Measurements from ENCODE around the gene PABPN1L.

Gene PABPN1L

GRCh38 chr16:88866151-88866920, at the start of gene PABPN1L:
TSS of gene PABPN1L (minus strand) at chr16:88866660. CDS start at chr16:88866606, 54 bp downstream.
- DNase-seq (ENCODE audit: low read depth in 1 of 2, low spot score in 1 of 2) = no peak

GRCh38 chr16:88915639-88916327, 49.3 kb upstream of the PABPN1L start:
- no peak for DNase-seq (ENCODE audit: low read depth in 1 of 2, low spot score in 1 of 2)

DNA sequence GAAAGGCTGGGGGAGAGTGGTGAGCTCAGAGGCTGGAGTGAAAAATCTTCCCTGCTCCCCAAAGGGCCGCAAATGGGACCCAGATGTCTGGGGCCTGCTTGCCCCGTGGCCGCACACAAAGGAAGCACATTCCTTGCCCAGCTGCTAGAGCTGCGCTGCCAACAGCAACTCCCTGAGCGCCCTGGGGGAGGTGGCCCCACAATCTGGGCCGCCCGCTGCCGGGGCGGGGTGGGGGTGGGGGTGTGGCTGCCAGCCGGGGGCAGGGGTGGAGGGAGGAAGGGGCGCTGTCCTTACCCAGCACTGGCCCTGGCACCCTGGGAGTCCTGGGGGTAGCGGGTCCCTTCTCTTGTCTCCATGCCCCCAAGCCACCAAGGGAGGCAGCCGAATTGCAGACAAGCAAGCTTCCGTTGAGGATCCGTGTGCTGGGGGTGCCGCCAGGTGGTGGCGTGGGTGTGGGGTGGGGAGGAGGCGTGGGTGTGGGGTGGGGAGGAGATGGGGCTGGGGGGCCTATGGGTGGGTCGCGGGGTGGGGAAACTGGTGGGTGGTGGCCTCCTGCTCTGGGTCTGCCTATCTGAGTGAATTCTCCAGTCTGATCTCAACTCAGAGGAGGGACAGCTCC, 48.4 kb upstream of the PABPN1L start:
- DNase-seq (ENCODE audit: low read depth in 1 of 2, low spot score in 1 of 2) = no peak

DNA sequence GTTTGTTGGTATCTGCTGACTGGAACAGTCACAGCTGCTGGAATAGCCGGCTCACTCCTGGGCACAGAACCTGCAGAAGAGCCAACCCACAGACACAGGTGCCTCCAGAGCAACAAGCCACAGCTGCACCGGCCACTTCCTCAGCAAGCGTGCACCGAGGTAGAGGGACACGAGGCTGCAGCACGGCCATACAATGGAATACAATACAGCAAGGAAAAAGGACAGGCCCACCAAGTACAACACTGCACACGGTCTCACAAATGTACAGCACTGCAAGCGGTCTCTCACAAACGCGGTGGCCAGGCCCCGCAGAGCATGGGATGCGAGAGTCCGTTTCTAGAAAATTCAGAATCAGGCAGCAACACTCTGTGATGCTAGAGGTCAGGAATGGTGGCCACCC, 47.4 kb upstream of the PABPN1L start:
- no peak for DNase-seq (ENCODE audit: low read depth in 1 of 2, low spot score in 1 of 2)

GRCh38 chr16:88913001-88913612, 46.6 kb upstream of the PABPN1L start:
- no peak for DNase-seq (ENCODE audit: low read depth in 1 of 2, low spot score in 1 of 2)

- DNase-seq (ENCODE audit: low read depth in 1 of 2, low spot score in 1 of 2) = no peak
Observed at GRCh38 chr16:88912556-88912955, 46.1 kb upstream of the PABPN1L start.

DNA sequence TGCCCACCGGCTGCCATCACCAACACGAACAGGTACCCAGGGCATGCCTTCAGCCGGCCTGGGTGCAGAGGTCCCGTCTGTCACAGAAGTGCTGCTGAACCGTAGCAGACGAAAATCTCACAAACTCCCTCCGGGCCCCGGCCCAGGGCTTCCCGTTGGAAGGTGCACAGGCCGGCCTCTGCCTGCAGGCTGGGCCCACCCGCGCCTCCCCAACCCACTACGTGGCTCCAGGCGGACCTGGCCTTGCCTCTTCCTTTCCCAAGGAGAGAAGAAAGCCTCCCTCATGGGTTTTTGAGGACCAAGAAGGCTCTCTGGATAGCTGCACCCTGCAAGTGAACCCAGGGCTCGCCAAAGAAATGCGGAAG, 45.5 kb upstream of the PABPN1L start:
- no peak for DNase-seq (ENCODE audit: low read depth in 1 of 2, low spot score in 1 of 2)

DNA sequence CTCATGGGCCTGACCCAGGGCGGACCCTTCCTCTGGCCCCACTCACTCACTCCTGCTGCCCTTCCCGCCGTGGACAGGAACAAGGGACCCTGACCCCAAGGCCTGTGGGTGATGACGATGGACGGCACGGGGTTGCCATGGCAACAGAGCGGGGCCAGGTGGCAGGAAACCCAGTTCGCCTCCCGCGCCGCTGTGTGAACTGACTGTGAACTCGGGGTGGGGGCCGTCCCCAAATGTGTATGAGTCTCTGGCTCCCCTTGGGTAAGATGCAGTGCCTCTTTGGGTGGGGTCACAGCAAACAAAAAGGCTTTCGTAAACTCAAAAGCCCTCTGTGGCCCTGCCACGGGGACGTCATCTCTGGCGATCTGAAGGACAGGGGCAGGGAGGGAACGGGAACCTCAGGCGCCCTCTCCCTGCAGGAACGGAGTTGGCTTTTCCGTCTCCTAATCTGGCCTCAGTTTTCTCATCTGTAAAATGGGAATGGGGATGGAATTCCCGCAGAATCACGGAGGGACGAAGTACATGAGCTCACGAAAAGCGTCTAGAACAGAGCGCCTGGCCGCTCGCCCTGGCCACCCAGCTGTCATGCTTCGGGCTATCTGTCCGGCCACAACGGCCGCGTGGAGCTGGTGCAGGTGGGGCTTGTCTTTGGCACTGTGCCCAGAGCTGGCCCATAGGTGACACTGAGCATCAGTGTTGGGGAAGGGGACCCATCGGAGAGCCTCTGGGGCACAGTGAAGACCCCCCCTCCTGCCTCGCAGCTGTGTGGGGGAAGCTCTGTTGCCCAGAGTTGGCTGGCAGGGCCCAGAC, 44.9 kb upstream of the PABPN1L start:
- no peak for DNase-seq (ENCODE audit: low read depth in 1 of 2, low spot score in 1 of 2)

DNA sequence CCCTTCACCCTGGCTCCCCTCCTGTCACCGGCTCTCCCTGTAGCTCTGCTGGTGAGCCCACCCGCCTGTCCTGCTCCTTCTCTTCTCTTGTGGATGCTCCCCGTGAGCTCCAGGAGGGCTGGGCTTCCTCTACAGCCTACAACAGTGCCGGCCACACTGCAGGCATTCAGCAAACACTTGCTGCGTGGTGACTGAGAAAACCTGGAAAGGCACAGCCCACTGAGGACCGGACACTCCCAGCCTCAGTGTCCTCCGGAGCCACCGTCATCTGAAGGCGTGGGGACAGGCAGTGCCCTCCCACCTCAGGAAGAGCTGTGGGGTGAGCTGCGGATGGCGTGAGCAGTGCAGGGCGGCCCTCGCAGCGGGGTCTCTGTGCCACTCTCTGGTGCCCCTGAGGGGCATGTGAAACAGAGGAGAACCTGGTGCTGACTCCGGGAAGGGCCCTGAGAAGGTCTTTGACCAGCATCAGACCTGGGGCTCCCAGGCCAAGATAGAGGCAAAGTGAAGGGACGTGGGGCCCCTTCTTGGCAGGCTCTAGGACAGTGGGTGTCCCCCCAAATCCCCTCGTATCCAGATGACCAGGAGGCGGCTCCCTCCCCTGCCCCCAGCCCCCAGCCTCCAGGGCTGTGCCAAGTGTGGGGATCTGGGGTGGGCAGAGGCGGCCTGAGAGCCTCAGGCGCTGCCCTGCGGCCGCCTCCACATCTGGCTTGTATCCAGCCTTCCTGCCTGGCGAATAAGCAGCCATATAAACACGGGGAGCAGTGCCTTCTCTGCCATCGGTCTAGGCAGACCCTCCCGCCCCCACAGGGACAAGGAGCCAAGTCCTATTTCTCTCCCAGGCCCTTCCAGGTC, 44.0 kb upstream of the PABPN1L start:
- no peak for DNase-seq (ENCODE audit: low read depth in 1 of 2, low spot score in 1 of 2)

DNA sequence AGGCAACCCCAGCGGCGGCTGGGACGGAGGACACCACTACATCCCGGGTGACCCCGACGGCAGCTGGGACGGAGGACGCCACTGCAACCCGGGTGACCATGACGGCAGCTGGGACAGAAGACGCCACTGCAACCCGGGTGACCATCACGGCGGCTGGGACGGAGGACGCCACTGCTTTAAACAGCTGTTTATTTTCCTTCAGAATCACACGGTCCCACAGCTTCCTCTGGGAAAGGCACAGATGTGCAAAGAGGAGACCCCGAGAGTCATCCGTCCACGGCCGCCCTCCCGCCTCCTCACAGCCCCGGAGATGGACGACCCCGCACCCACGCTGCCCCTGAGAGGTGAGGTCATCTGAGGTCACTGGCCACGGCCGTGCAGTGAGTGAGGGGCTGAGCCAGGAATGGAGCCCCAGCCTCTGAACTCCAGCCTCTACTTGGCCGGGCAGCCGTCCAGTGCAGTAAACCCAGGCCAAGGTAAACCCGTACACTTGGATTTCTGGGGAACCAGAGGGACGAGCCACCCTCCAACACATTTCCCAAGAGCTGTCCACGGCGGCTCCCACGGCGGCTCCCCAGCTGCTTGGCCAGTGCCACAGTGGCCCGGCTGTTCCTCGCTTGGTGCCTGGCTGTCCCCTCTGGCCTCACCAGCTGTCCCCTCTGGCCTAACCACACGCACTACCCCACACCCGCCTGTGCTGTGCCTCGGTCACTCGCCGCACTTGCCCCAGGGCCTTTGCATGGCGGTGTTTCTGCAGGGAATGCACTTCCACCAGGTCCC, 43.2 kb upstream of the PABPN1L start:
- DNase-seq (ENCODE audit: low read depth in 1 of 2, low spot score in 1 of 2) = no peak

GRCh38 chr16:88908307-88908706, 41.8 kb upstream of the PABPN1L start:
- DNase-seq (ENCODE audit: low read depth in 1 of 2, low spot score in 1 of 2) = no peak

GRCh38 chr16:88907768-88908167, 41.3 kb upstream of the PABPN1L start:
- no peak for DNase-seq (ENCODE audit: low read depth in 1 of 2, low spot score in 1 of 2)

- DNase-seq (ENCODE audit: low read depth in 1 of 2, low spot score in 1 of 2) = no peak
Observed at GRCh38 chr16:88906535-88907105, 40.2 kb upstream of the PABPN1L start.

- no peak for DNase-seq (ENCODE audit: low read depth in 1 of 2, low spot score in 1 of 2)
Observed at GRCh38 chr16:88906020-88906419, 39.6 kb upstream of the PABPN1L start.

DNA sequence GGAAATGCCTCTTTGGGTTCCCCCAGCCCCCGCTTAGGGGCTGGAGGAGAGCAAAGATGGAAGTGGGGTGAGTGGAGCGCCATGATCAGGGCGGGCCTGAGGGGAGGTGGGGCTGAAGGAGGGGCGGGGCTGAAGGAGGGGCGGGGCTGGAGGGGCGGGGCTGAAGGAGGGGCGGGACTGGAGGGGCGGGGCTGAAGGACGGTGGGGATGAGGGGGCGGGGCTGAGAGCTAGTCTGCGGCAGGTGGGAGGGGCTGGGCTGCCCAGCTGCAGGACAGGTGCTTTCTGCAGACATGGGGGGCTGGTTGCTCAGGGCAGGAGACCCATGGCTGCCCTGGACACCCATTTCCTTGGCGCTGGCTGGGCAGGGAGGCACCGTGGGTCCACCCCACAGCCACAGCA, 39.1 kb upstream of the PABPN1L start:
- DNase-seq (ENCODE audit: low read depth in 1 of 2, low spot score in 1 of 2) = no peak

DNA sequence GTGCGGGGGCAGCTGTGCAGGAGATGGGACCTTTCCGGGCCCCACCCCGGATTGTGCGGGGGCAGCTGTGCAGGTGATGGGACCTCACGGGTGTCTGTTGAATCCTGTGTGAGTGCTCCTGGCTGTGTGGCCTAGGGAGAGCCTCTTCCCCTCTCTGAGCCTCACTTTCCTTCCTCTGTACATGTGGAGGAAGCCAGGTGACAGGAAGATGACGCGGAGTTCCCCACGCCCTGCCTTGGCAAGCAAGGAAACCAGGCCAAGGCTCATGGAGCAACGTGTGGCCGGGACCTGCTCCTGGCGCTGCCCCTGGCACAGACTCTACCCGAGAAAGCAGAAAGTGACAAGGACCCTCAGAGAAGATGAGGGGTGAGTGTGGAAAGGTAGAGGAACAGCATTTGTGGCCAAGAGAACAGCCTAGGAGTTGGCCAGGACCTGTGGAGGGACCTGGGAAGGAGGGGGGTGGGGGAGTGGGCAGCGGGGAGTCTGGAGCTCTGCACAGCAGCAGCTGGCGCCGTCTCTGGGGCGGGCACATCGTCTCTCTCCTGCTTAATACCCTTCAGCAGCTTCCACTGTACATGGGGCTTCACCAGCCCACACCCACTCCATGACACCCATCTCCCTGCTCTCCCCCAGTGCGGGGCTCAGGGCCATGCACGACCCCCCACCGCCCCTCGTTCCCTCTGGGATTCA, 38.4 kb upstream of the PABPN1L start:
- no peak for DNase-seq (ENCODE audit: low read depth in 1 of 2, low spot score in 1 of 2)

DNA sequence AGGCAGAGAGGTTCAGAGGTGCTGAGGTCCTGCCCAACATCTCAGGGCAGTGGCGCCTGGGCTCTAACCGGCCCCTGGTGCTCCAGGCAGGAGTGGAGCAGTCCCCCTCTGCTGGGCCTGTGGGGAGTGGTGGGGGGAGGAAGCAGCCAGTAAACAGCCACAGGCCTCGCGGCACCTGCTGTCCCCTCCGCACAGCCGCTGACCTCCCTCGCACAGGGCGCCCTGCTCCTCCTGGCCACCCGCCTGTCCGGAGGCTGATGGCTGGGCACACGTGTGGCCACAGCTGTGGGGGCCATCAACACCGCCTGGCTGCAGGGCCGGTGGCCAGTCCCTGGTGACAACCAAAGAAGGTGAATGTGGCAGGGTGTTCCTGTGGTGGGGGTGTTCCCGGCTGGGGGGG, 36.8 kb upstream of the PABPN1L start:
- no peak for DNase-seq (ENCODE audit: low read depth in 1 of 2, low spot score in 1 of 2)

DNA sequence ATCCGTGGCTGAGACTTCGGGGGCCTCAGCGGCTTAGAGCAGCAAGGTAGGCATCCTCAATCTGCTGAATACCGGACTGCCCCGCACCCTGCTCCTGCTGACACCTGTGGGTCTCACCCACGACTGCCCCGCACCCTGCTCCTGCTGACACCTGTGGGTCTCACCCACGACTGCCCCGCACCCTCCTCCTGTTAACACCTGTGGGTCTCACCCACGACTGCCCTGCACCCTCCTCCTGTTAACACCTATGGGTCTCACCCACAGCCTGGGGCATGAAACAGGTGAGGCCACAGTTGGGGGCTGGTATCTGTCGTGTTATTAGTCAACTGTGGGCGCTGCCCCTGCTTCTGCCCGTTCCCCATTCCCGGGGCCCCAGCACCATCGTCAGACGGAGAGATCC, 36.3 kb upstream of the PABPN1L start:
- DNase-seq (ENCODE audit: low read depth in 1 of 2, low spot score in 1 of 2) = no peak

All from activated CD4-positive, alpha-beta T cell treated with anti-CD3 and anti-CD28 coated beads, Interleukin-2, amount 50 U/mL, for 24 hours (primary cell).